ENCODE measurements around the gene VKORC1.

The VKORC1 gene

GRCh38 chr16:31073970-31074813 is 20.4 kb downstream of the VKORC1 start, which contains the start of the genes ZNF646 and ZNF668:
Gene ZNF646 (plus strand): TSS chr16:31074422. CDS start chr16:31076325, 1,903 bp downstream.
Gene ZNF668 (minus strand): TSS chr16:31074240. CDS start chr16:31064459, 9,781 bp downstream.
- TF ChIP-seq GATA3 (IDR thresholded peaks at IDR 0.05; ENCODE audit: low read depth, low read length) (no peak), GATA2 (IDR thresholded peaks at IDR 0.05; ENCODE audit: low read depth, low read length) (no peak)

GRCh38 chr16:31073142-31073969 is 21.2 kb downstream of the VKORC1 start:
- TF ChIP-seq GATA2 (IDR thresholded peaks at IDR 0.05; ENCODE audit: low read depth, low read length) = no peak

GRCh38 chr16:31072540-31073141 is 22.0 kb downstream of the VKORC1 start:
- TF ChIP-seq GATA2 (IDR thresholded peaks at IDR 0.05; ENCODE audit: low read depth, low read length) = no peak
- no peak for TF ChIP-seq GATA3 (IDR thresholded peaks at IDR 0.05; ENCODE audit: low read depth, low read length)

- TF ChIP-seq GATA2 (IDR thresholded peaks at IDR 0.05; ENCODE audit: low read depth, low read length) (no peak), GATA3 (IDR thresholded peaks at IDR 0.05; ENCODE audit: low read depth, low read length) (no peak)
Observed at GRCh38 chr16:31071861-31072260, 22.7 kb downstream of the VKORC1 start.

GRCh38 chr16:31067342-31067741 is 27.3 kb downstream of the VKORC1 start:
- TF ChIP-seq GATA3 (IDR thresholded peaks at IDR 0.05; ENCODE audit: low read depth, low read length) (no peak), GATA2 (IDR thresholded peaks at IDR 0.05; ENCODE audit: low read depth, low read length) (no peak)

GRCh38 chr16:31064882-31065461 is 29.6 kb downstream of the VKORC1 start:
- TF ChIP-seq GATA2 (IDR thresholded peaks at IDR 0.05; ENCODE audit: low read depth, low read length) (no peak), GATA3 (IDR thresholded peaks at IDR 0.05; ENCODE audit: low read depth, low read length) (no peak)

- TF ChIP-seq GATA2 (IDR thresholded peaks at IDR 0.05; ENCODE audit: low read depth, low read length) (no peak), GATA3 (IDR thresholded peaks at IDR 0.05; ENCODE audit: low read depth, low read length) (no peak)
Observed at GRCh38 chr16:31063843-31064611, 30.6 kb downstream of the VKORC1 start.

GRCh38 chr16:31063495-31063842 is 31.1 kb downstream of the VKORC1 start:
- no peak for TF ChIP-seq GATA2 (IDR thresholded peaks at IDR 0.05; ENCODE audit: low read depth, low read length)

GRCh38 chr16:31061813-31062440 is 32.7 kb downstream of the VKORC1 start:
- TF ChIP-seq GATA2 (IDR thresholded peaks at IDR 0.05; ENCODE audit: low read depth, low read length) = no peak
- no peak for TF ChIP-seq GATA3 (IDR thresholded peaks at IDR 0.05; ENCODE audit: low read depth, low read length)

GRCh38 chr16:31061126-31061812 is 33.3 kb downstream of the VKORC1 start:
- TF ChIP-seq GATA3 (IDR thresholded peaks at IDR 0.05; ENCODE audit: low read depth, low read length) (no peak), GATA2 (IDR thresholded peaks at IDR 0.05; ENCODE audit: low read depth, low read length) (no peak)

GRCh38 chr16:31055613-31056012 is 39.0 kb downstream of the VKORC1 start:
- no peak for TF ChIP-seq GATA3 (IDR thresholded peaks at IDR 0.05; ENCODE audit: low read depth, low read length)
- TF ChIP-seq GATA2 (IDR thresholded peaks at IDR 0.05; ENCODE audit: low read depth, low read length) = no peak

GRCh38 chr16:31052114-31052513 is 42.5 kb downstream of the VKORC1 start:
- TF ChIP-seq GATA2 (IDR thresholded peaks at IDR 0.05; ENCODE audit: low read depth, low read length) (no peak), GATA3 (IDR thresholded peaks at IDR 0.05; ENCODE audit: low read depth, low read length) (no peak)

Data from SH-SY5Y (cell line).